GM12891 (cell line): ENCODE data around the gene BACE2.

Experiments used
- DNase-seq: peaks from one replicate; pipeline ENCODE4 v3.0.0; 2011; ENCODE audit warnings: low spot score; ENCODE audit not compliant: insufficient read length
- FAIRE-seq: peaks from 2 replicates; lab custom pipeline; 2011; peaks lifted over from hg19 to GRCh38; lab: Jason Lieb, UNC
- PAX5 ChIP-seq: IDR thresholded peaks from 2 replicates; pipeline ENCODE4 v1.6.1; 2011; ENCODE audit warnings: low read length, moderate library complexity, mild to moderate bottlenecking; ENCODE audit not compliant: insufficient read depth, severe bottlenecking
- POLR2A ChIP-seq: IDR thresholded peaks from 2 replicates; pipeline ENCODE4 v1.6.1; 2011; ENCODE audit warnings: low read depth, low read length, control low read depth
- POLR2AphosphoS5 ChIP-seq: IDR thresholded peaks from 2 replicates; pipeline ENCODE4 v1.6.1; 2011; ENCODE audit warnings: low read depth, low read length, control low read depth
- POU2F2 ChIP-seq: IDR thresholded peaks from 2 replicates; pipeline ENCODE4 v1.6.1; 2011; ENCODE audit warnings: low read depth, mild to moderate bottlenecking, control low read depth, low read length, moderate library complexity
- SPI1 ChIP-seq: IDR thresholded peaks from 2 replicates; pipeline ENCODE4 v1.6.1; 2011; ENCODE audit warnings: low read depth, low read length, control low read depth
- TAF1 ChIP-seq: IDR thresholded peaks from 2 replicates; pipeline ENCODE4 v1.6.1; 2011; ENCODE audit warnings: low read depth, low read length, control low read depth

Gene BACE2

DNA sequence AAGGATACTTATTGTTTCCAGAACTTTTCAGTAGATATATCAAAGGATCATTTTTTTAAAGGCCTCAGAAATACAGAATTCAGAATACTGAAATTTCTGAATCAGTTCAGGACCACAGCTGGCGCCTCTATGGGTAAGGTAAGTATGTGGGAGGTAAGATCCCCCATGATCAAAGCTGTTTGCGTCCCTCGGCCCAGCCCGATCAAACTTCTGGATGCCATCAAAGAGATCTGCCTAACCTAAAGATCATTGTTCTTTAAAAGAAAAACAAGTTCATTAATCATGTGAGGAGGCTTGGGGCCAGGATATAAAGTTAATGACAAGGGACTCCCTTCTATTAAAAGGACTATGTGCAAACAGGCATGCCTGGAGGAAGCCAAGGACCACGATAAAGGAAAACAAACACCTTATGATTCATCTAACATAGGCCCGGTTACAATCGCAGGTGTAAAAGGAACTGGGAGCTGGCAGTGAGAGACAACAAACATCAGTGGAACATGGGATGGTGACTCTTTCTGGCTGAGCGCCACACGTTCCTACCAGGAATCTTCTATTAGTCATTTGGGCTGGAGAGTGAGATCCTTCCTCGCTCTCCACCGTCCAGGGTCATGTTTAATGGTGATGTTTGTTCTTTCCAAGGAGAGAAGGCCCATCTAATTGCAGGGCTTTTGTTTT, 2.8 kb upstream of the BACE2 start:
- TF ChIP-seq SPI1 (no peak), TAF1 (no peak), POLR2AphosphoS5 (no peak), PAX5 (no peak), POU2F2 (no peak), POLR2A (no peak)
- DNase-seq = no peak
- FAIRE-seq = no peak

DNA sequence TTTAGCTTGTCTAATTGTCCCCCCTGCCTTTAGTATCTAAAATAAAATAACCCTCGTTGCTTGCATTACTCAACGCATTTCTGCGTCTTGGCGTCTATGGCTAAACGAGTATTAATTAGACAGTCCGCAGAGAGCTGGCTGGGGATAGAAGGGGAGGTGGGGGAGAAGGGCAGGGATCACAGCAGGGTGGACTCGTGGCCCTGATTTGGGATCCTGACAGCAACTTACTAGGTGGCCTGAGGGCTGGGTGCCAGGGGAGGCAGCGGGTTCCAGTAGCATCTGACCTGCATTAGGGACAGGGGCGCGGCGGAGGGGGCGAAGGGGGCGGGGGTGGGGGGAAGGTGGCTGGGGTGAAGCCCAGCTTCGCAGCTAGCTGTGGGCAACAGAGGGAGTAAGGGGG, 1.1 kb upstream of the BACE2 start:
- no peak for DNase-seq
- TF ChIP-seq POU2F2 = no peak
- no peak for FAIRE-seq

DNA sequence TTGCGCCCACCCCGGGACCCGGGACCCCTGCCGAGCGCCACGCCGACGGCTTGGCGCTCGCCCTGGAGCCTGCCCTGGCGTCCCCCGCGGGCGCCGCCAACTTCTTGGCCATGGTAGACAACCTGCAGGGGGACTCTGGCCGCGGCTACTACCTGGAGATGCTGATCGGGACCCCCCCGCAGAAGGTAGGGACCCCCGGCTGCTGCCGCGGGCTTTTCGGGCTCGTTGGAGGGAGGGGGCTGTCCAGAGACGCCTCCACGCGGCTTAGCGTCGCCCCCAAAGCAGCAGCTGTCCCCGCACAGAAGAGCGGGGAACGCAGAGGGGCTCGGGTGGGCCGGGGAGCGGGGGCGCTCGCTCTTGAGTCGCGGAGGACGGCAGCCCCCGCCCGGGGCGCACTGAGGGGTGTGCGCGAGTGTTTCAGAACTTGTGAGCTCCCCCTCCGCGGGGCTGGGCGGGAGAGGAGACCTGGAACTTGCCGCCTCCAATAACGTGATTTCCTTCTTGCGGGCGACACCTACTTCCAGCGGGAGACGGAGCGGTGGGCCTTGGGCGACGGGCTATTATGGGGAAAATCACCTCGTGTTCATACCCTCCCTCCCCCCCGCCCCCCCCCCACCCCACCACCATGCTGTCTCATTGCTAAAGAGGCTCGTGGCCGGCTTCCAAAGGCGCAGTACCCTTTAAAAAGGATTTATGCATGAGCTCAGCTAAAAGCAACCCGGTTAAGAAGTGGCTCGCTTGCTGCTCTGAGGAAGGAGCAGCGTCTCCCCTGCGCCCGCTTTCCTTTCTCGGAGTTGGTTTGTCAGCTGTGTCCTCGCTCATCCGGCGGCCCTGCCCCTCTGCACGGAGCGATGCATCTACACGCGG, 664 bp downstream of the BACE2 start:
- FAIRE-seq = no peak
- no peak for TF ChIP-seq PAX5
- TF ChIP-seq POU2F2 = no peak
- TF ChIP-seq POLR2AphosphoS5 = no peak
- no peak for TF ChIP-seq POLR2A
- TF ChIP-seq SPI1 = no peak
- TF ChIP-seq TAF1 = no peak
- peak; percentile 26 for DNase-seq

DNA sequence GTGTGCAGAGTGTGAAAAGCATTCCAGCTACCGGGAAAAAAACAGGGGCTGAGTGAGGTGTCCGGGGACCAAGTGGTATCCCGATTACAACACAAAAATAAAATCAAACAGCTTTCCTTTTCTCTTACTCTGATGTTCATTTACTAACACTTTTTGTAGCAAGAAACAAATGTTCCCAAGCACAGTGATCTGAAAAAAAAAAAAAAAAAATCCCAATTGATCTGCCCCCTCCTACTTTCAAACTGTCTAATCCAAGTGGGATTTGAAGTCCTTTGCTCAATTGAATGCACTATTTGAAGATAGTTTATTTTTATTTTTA, 1.3 kb downstream of the BACE2 start:
- FAIRE-seq (no peak), DNase-seq (no peak)

DNA sequence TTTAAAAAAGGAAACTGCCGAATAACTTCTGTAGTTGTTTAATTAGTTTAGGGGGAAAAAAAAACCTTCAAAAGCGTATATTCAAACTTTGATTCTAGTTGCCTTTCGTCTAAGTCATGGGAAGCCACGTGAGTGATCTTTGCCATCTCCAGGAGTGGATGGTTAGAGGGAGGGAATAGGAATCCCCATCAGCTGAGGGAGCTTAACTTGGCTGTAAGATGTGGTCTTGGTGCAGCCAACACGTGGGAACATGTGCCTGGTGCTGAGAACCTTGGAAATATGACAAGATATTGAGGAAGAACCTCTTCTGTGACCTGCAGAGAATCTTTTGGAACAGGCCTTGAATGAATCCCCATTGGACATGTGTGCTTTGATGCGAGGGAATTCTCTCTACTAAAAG, 1.7 kb downstream of the BACE2 start:
- no peak for DNase-seq
- TF ChIP-seq SPI1 (no peak), POLR2AphosphoS5 (no peak), POLR2A (no peak), TAF1 (no peak), PAX5 (no peak), POU2F2 (no peak)
- FAIRE-seq = no peak

More for the DNA sequence above, 1.3 kb downstream of the BACE2 start:
- TF ChIP-seq POLR2A = no peak
- no peak for TF ChIP-seq SPI1
- no peak for TF ChIP-seq POU2F2

DNA sequence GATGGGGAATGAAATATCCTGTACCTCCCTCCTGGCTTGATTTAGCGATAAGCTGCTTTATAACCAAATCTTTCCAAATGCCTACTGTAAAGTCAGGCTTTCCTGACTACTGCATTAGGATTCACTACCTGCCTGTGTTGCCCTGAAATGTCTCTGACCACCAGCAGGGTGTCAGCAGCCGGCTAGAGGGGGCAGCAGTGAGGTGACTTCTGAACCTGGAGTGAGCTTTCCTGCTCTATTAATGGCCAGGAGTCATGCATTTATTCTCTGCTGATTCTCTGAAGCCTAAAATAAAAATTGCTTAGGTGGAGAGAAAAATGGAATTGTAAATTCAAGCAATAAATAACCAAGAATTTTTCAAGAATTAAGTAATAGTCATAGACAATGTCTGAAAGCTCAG, 2.5 kb downstream of the BACE2 start:
- TF ChIP-seq POLR2A (no peak), SPI1 (no peak), PAX5 (no peak), TAF1 (no peak), POLR2AphosphoS5 (no peak), POU2F2 (no peak)
- DNase-seq = peak; percentile 35
- FAIRE-seq = no peak

DNA sequence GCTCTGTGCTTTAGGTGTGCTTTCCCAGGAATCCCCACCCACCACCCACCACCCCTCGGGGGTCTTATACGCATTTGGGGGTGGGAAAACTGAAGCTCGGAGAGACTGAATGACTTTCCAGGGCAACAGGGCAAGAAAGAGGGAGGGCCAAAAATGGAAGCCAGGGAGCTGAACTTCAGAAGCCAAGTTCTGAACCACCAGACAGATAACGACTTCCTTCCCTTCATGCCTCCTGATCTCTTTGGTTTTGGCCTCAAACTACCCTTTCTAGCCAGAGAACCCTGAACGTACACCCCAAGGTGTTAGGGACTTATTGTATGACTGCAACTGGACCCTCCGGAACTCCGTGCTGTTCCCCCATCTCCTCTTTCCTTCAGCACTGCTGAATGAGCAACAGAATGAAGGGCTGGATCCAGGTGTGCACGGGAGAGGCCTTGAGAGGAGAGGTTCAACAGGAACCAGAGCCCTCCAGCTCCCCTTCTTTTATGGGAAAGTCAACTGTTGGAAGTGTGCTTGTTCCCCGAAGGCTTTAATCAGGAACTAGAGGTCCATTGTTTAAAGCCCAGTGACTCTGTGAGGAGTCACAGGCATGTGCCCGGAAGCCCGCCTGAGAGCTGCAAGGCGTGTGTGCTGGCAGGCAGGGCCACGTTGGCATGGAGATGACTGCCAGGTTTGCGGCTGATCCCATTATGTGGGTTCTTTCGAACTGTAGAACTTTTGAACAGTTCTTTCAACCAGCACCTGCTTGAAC, 3.1 kb downstream of the BACE2 start:
- no peak for FAIRE-seq
- TF ChIP-seq PAX5 (no peak), POLR2A (no peak), SPI1 (no peak), POU2F2 (no peak), TAF1 (no peak), POLR2AphosphoS5 (no peak)

DNA sequence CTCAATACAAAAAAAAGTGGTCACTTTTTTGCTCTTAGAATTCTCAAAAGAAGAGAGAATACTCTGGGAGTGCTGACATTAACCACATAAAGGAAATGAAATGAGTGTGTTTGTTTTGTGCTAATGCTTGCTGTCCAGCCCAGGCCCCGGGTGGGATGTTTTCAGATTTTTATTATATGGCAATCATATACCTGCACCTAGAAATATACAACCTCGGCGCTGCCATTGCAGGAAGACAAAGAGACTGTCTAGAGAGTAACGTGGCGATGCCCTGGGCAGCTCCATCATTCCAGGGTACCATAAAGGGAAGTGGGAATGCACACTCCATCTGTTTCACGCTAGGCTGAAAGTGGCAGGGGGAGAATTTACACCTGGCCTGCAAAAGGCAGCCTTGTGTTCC, 7.1 kb downstream of the BACE2 start:
- no peak for TF ChIP-seq TAF1
- TF ChIP-seq POLR2A = no peak
- no peak for TF ChIP-seq PAX5
- no peak for TF ChIP-seq SPI1
- no peak for TF ChIP-seq POU2F2
- FAIRE-seq = no peak
- DNase-seq = no peak

More for the DNA sequence above, 3.1 kb downstream of the BACE2 start:
- DNase-seq = no peak

DNA sequence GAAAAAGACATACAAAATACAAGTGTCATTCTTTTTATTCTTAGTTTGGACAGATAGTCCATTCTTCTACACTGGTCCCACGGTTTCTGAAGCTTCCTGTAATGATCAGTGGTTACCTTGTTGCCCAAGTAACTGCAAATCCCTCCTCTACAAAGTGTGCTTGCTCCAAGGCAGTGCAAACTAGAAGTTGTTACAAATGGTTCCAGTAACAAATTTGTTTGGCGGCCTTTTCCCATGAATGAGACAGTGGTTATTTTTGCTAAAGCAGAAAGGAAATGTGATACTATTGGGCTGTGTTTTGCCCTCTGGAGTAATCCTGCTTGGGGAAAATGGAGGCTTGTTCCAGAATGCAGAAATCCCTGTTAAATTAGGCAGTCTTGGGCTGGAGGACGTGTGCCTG, 8.9 kb downstream of the BACE2 start:
- FAIRE-seq (no peak), DNase-seq (no peak)
- TF ChIP-seq PAX5 (no peak), POLR2A (no peak), POU2F2 (no peak), SPI1 (no peak), TAF1 (no peak), POLR2AphosphoS5 (no peak)
